Adrenal gland (tissue), 5 donors: ENCODE measurements around the gene ERC2.

Experiments
- POLR2A ChIP-seq, 2 donors: fragments of 450-650 bp; IDR thresholded peaks; one replicate each; pipeline ENCODE4 v1.6.1; 2017; ENCODE audit warnings: antibody characterized with exemption in 2 of 2, mild to moderate bottlenecking in 2 of 2, moderate library complexity in 1 of 2
- TF ChIP-seq, protein P1 (sequence below), 6 experiments: fragments of 450-650 bp in 4 of 6; fragments of 200-600 bp in 2 of 6; sonication (generic) in 1 of 6; IDR thresholded peaks; 1 replicate in 5 of 6; 2 replicates in 1 of 6; pipeline versions ENCODE4 v1.5.1 to v1.8.0; 2016 to 2021; ENCODE audit warnings: antibody characterized with exemption in 6 of 6, mild to moderate bottlenecking in 2 of 6, moderate library complexity in 1 of 6
- donor health status: DM: no; HTN: no; CAD: no.

DNA sequence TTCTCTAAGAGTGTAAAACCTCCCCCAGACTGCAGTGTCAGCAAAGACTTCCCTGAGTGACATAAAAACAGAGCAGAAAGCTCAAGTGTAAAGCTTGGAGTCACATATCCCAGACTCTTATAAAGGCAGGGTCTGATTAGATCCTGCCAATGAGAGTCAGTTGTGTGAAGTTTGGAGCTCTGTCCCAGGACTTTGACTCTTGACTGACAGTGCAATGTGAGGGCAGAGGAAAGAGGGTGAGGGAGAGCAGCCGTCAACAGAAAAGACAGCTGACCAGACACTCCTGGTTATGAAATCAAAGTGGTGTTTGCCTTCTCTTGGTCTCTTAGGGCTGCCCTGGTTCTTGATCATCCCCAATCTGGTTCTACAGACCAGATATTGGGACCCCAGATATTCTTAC lies 393.2 kb downstream of the ERC2 start:
- TF ChIP-seq, protein P1, sequence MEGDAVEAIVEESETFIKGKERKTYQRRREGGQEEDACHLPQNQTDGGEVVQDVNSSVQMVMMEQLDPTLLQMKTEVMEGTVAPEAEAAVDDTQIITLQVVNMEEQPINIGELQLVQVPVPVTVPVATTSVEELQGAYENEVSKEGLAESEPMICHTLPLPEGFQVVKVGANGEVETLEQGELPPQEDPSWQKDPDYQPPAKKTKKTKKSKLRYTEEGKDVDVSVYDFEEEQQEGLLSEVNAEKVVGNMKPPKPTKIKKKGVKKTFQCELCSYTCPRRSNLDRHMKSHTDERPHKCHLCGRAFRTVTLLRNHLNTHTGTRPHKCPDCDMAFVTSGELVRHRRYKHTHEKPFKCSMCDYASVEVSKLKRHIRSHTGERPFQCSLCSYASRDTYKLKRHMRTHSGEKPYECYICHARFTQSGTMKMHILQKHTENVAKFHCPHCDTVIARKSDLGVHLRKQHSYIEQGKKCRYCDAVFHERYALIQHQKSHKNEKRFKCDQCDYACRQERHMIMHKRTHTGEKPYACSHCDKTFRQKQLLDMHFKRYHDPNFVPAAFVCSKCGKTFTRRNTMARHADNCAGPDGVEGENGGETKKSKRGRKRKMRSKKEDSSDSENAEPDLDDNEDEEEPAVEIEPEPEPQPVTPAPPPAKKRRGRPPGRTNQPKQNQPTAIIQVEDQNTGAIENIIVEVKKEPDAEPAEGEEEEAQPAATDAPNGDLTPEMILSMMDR (IDR thresholded peaks at IDR 0.05): no peak
- TF ChIP-seq POLR2A (IDR thresholded peaks at IDR 0.05): no peak
